ENCODE data around the gene OR2A5. TPM values are rescaled to one million over a fixed set of nuclear protein-coding genes. Genes with fewer than 3 reads are reported as not detected.
A peak's percentile ranks its signal among the peaks of the same experiment; 100 is the strongest.

OR2A5 gene
- total RNA-seq, 2 donors from 2014 or later: not detected

GRCh38 chr7:144022169-144022568 is 26.6 kb upstream of the OR2A5 start:
- H3K27ac Mint-ChIP-seq: no peak overlapping the region
- H3K4me3 Mint-ChIP-seq: no peak overlapping the region

GRCh38 chr7:144023171-144023827 is 25.4 kb upstream of the OR2A5 start:
- ATAC-seq (replicated peaks in 1 of 2) (no peak), DNase-seq (no peak)
- Mint-ChIP-seq H3K27ac (no peak overlapping the region), H3K4me1 (ENCODE audit: low read depth) (peaks cover 8% of the 10 kb centered on the region), H3K36me3 (ENCODE audit: insufficient read depth in 2 of 2) (no peaks in the 10 kb centered on the region), H3K9me3 (no peaks in the 10 kb centered on the region), H3K27me3 (ENCODE audit: low read depth) (peaks cover 6% of the 10 kb centered on the region), H3K4me3 (no peak overlapping the region)

More at GRCh38 chr7:144022169-144022568, 26.6 kb upstream of the OR2A5 start:
- Mint-ChIP-seq H3K36me3 (ENCODE audit: insufficient read depth in 2 of 2) (no peaks in the 10 kb centered on the region), H3K4me1 (ENCODE audit: low read depth) (no peaks in the 10 kb centered on the region), H3K27me3 (ENCODE audit: low read depth) (peaks cover 6% of the 10 kb centered on the region), H3K9me3 (no peaks in the 10 kb centered on the region)
- ATAC-seq (replicated peaks in 1 of 2): no peak
- DNase-seq: no peak

- H3K4me3 Mint-ChIP-seq: no peak overlapping the region
- no peak overlapping the region for H3K27ac Mint-ChIP-seq
- no peaks in the 10 kb centered on the region for H3K36me3 Mint-ChIP-seq (ENCODE audit: insufficient read depth in 2 of 2)
- DNase-seq: no peak
- ATAC-seq (replicated peaks in 1 of 2): no peak
- no peaks in the 10 kb centered on the region for H3K27me3 Mint-ChIP-seq (ENCODE audit: low read depth)
- H3K4me1 Mint-ChIP-seq (ENCODE audit: low read depth): peaks cover 8% of the 10 kb centered on the region
- H3K9me3 Mint-ChIP-seq: no peaks in the 10 kb centered on the region
Measured at GRCh38 chr7:144024213-144024612, 24.5 kb upstream of the OR2A5 start.

GRCh38 chr7:144026203-144026883 is 22.4 kb upstream of the OR2A5 start:
- H3K4me3 Mint-ChIP-seq: no peak overlapping the region
- no peak overlapping the region for H3K27ac Mint-ChIP-seq
- no peak for DNase-seq
- no peak for ATAC-seq (replicated peaks in 1 of 2)
- H3K27me3 Mint-ChIP-seq (ENCODE audit: low read depth): no peaks in the 10 kb centered on the region
- H3K9me3 Mint-ChIP-seq: no peaks in the 10 kb centered on the region
- no peaks in the 10 kb centered on the region for H3K36me3 Mint-ChIP-seq (ENCODE audit: insufficient read depth in 2 of 2)
- H3K4me1 Mint-ChIP-seq (ENCODE audit: low read depth): peaks cover 8% of the 10 kb centered on the region

- peaks cover 8% of the 10 kb centered on the region for H3K4me1 Mint-ChIP-seq (ENCODE audit: low read depth)
- DNase-seq: no peak
- H3K4me3 Mint-ChIP-seq: no peak overlapping the region
- ATAC-seq (replicated peaks in 1 of 2): no peak
- H3K27me3 Mint-ChIP-seq (ENCODE audit: low read depth): no peaks in the 10 kb centered on the region
- no peak overlapping the region for H3K27ac Mint-ChIP-seq
- H3K9me3 Mint-ChIP-seq: no peaks in the 10 kb centered on the region
- no peaks in the 10 kb centered on the region for H3K36me3 Mint-ChIP-seq (ENCODE audit: insufficient read depth in 2 of 2)
Measured at GRCh38 chr7:144027070-144027469, 21.7 kb upstream of the OR2A5 start.

GRCh38 chr7:144027974-144028373 is 20.8 kb upstream of the OR2A5 start:
- no peak for DNase-seq
- Mint-ChIP-seq H3K27me3 (ENCODE audit: low read depth) (peaks cover 6% of the 10 kb centered on the region), H3K4me1 (ENCODE audit: low read depth) (peaks cover 8% of the 10 kb centered on the region), H3K4me3 (no peak overlapping the region), H3K9me3 (no peaks in the 10 kb centered on the region), H3K27ac (no peak overlapping the region), H3K36me3 (ENCODE audit: insufficient read depth in 2 of 2) (no peaks in the 10 kb centered on the region)
- ATAC-seq (replicated peaks in 1 of 2): no peak

- Mint-ChIP-seq H3K27me3 (ENCODE audit: low read depth) (peaks cover 8% of the 10 kb centered on the region), H3K9me3 (no peaks in the 10 kb centered on the region)
- ATAC-seq (replicated peaks in 1 of 2): no peak
Measured at GRCh38 chr7:144028547-144028946, 20.2 kb upstream of the OR2A5 start.

GRCh38 chr7:144032516-144032915 is 16.2 kb upstream of the OR2A5 start:
- Mint-ChIP-seq H3K27me3 (ENCODE audit: low read depth) (peaks cover 8% of the 10 kb centered on the region), H3K36me3 (ENCODE audit: insufficient read depth in 2 of 2) (no peaks in the 10 kb centered on the region), H3K4me3 (no peak overlapping the region), H3K9me3 (no peaks in the 10 kb centered on the region), H3K27ac (no peak overlapping the region), H3K4me1 (ENCODE audit: low read depth) (peaks cover 5% of the 10 kb centered on the region)
- ATAC-seq (replicated peaks in 1 of 2) (no peak), DNase-seq (no peak)

More at GRCh38 chr7:144028547-144028946, 20.2 kb upstream of the OR2A5 start:
- no peak for DNase-seq
- Mint-ChIP-seq H3K4me1 (ENCODE audit: low read depth) (peaks cover 8% of the 10 kb centered on the region), H3K36me3 (ENCODE audit: insufficient read depth in 2 of 2) (no peaks in the 10 kb centered on the region), H3K27ac (no peak overlapping the region), H3K4me3 (no peak overlapping the region)

- Mint-ChIP-seq H3K4me3 (no peak overlapping the region), H3K27ac (peak overlapping the region; percentile 57), H3K36me3 (ENCODE audit: insufficient read depth in 2 of 2) (no peaks in the 10 kb centered on the region), H3K27me3 (ENCODE audit: low read depth) (peaks cover 8% of the 10 kb centered on the region), H3K9me3 (no peaks in the 10 kb centered on the region), H3K4me1 (ENCODE audit: low read depth) (no peaks in the 10 kb centered on the region)
- no peak for DNase-seq
- ATAC-seq (replicated peaks in 1 of 2): no peak
Measured at GRCh38 chr7:144032985-144033709, 15.6 kb upstream of the OR2A5 start.

- H3K4me1 Mint-ChIP-seq (ENCODE audit: low read depth): no peaks in the 10 kb centered on the region
- H3K36me3 Mint-ChIP-seq (ENCODE audit: insufficient read depth in 2 of 2): no peaks in the 10 kb centered on the region
- no peak overlapping the region for H3K4me3 Mint-ChIP-seq
- H3K27ac Mint-ChIP-seq: no peak overlapping the region
- H3K9me3 Mint-ChIP-seq: no peaks in the 10 kb centered on the region
- no peak for ATAC-seq (replicated peaks in 1 of 2)
- no peak for DNase-seq
- H3K27me3 Mint-ChIP-seq (ENCODE audit: low read depth): peaks cover 8% of the 10 kb centered on the region
Measured at GRCh38 chr7:144035385-144035784, 13.4 kb upstream of the OR2A5 start.

GRCh38 chr7:144036302-144036885 is 12.4 kb upstream of the OR2A5 start:
- H3K27me3 Mint-ChIP-seq (ENCODE audit: low read depth): peaks cover 8% of the 10 kb centered on the region
- DNase-seq (no peak), ATAC-seq (replicated peaks in 1 of 2) (no peak)
- H3K4me1 Mint-ChIP-seq (ENCODE audit: low read depth): no peaks in the 10 kb centered on the region
- H3K27ac Mint-ChIP-seq: no peak overlapping the region
- no peaks in the 10 kb centered on the region for H3K9me3 Mint-ChIP-seq
- H3K36me3 Mint-ChIP-seq (ENCODE audit: insufficient read depth in 2 of 2): no peaks in the 10 kb centered on the region
- H3K4me3 Mint-ChIP-seq: no peak overlapping the region

GRCh38 chr7:144037414-144038035 is 11.2 kb upstream of the OR2A5 start:
- H3K4me3 Mint-ChIP-seq: no peak overlapping the region
- H3K4me1 Mint-ChIP-seq (ENCODE audit: low read depth): no peaks in the 10 kb centered on the region
- H3K27me3 Mint-ChIP-seq (ENCODE audit: low read depth): peaks cover 7% of the 10 kb centered on the region
- ATAC-seq (replicated peaks in 1 of 2) (no peak), DNase-seq (no peak)
- H3K27ac Mint-ChIP-seq: no peak overlapping the region
- H3K36me3 Mint-ChIP-seq (ENCODE audit: insufficient read depth in 2 of 2): no peaks in the 10 kb centered on the region
- H3K9me3 Mint-ChIP-seq: no peaks in the 10 kb centered on the region

- H3K27ac Mint-ChIP-seq: no peak overlapping the region
Measured at GRCh38 chr7:144038887-144039286, 9.9 kb upstream of the OR2A5 start.

More at GRCh38 chr7:144038887-144039286, 9.9 kb upstream of the OR2A5 start:
- Mint-ChIP-seq H3K36me3 (ENCODE audit: insufficient read depth in 2 of 2) (no peaks in the 10 kb centered on the region), H3K27me3 (ENCODE audit: low read depth) (no peaks in the 10 kb centered on the region), H3K4me1 (ENCODE audit: low read depth) (no peaks in the 10 kb centered on the region), H3K9me3 (no peaks in the 10 kb centered on the region), H3K4me3 (no peak overlapping the region)
- DNase-seq (no peak), ATAC-seq (replicated peaks in 1 of 2) (no peak)

All from activated T-cell treated with anti-CD3 and anti-CD28 coated beads, Interleukin-2, amount 50 U/mL, for 72 hours (primary cell).